GM10248 (cell line): Measurements from ENCODE around the gene MAPT.

Experiments
- CTCF ChIA-PET: fragments of 300-600 bp; sonication (Branson Sonifier 250); formaldehyde crosslinking; extraction: SDS; loops from one replicate; lab custom pipeline; 2021; ENCODE audit warnings: antibody characterized with exemption; lab: Yijun Ruan, JAX
- POLR2A ChIA-PET: fragments of 350-650 bp; sonication (Branson Sonifier 250); formaldehyde crosslinking; extraction: SDS; loops from one replicate; lab custom pipeline; 2020; ENCODE audit warnings: antibody characterized with exemption; lab: Yijun Ruan, JAX
- DNase-seq: peaks from one replicate; pipeline ENCODE4 v3.0.0; 2012; ENCODE audit errors: extremely low spot score
- CTCF ChIP-seq: IDR thresholded peaks from 2 replicates; pipeline ENCODE4 v1.5.1; 2012; ENCODE audit warnings: mild to moderate bottlenecking, low read depth; ENCODE audit errors: extremely low read depth, missing control alignments, control extremely low read depth

The MAPT gene

GRCh38 chr17:46044989-46045388, 150.6 kb downstream of the MAPT start:
- no peak for TF ChIP-seq CTCF
- ChIA-PET POLR2A (no interaction called here), CTCF (interaction anchor here (0.9 to 4.8 kb wide), 28 partner anchors 9 to 170 kb away, joined by 3 to 29 read pairs (median 6); partner anchors contain the start of gene KANSL1)
- DNase-seq = no peak

- POLR2A ChIA-PET = no interaction called here
- CTCF ChIA-PET = interaction anchor here (1.6 to 4.8 kb wide), 11 partner anchors 8 to 170 kb away, joined by 3 to 29 read pairs (median 13); partner anchors contain the start of gene KANSL1
- DNase-seq = no peak
- no peak for TF ChIP-seq CTCF
Measured at GRCh38 chr17:46045639-46046038, 151.3 kb downstream of the MAPT start.

GRCh38 chr17:46046957-46047356, 152.6 kb downstream of the MAPT start:
- POLR2A ChIA-PET = no interaction called here

GRCh38 chr17:46047398-46047797, 153.0 kb downstream of the MAPT start:
- POLR2A ChIA-PET = no interaction called here
- CTCF ChIA-PET = interaction anchor here (0.9 to 1.6 kb wide), 2 partner anchors 46 to 166 kb away, joined by 3 to 4 read pairs; no protein-coding TSS in a partner anchor
- no peak for TF ChIP-seq CTCF
- DNase-seq = no peak

More at GRCh38 chr17:46046957-46047356, 152.6 kb downstream of the MAPT start:
- no peak for TF ChIP-seq CTCF
- no peak for DNase-seq
- CTCF ChIA-PET = interaction anchor here (0.9 to 4.8 kb wide), 3 partner anchors 45 to 166 kb away, joined by 3 to 29 read pairs (median 4); no protein-coding TSS in a partner anchor

GRCh38 chr17:46047856-46048255, 153.5 kb downstream of the MAPT start:
- TF ChIP-seq CTCF = no peak
- ChIA-PET POLR2A (no interaction called here), CTCF (interaction anchor here (0.9 to 2.0 kb wide), 3 partner anchors 10 to 165 kb away, joined by 3 to 4 read pairs (median 4); no protein-coding TSS in a partner anchor)
- DNase-seq = no peak

- POLR2A ChIA-PET = no interaction called here
- TF ChIP-seq CTCF = no peak
- CTCF ChIA-PET = interaction anchor here (2.0 kb wide), 1 partner anchor 9 kb away, joined by 4 read pairs; no protein-coding TSS in a partner anchor
- no peak for DNase-seq
Measured at GRCh38 chr17:46049656-46050055, 155.3 kb downstream of the MAPT start.
